K562 (cell line): Measurements from ENCODE around the gene CHSY1. TPM values are rescaled to one million over a fixed set of nuclear protein-coding genes. Genes with fewer than 3 reads are reported as not detected.
A peak's percentile ranks its signal among the peaks of the same experiment; 100 is the strongest.

ENCODE experiments used
- ATAC-seq: fragments of 200-7000 bp; cut with Tn5 transposase; 3 replicates; pipeline ENCODE4 v1.9.1; 2020; ENCODE audit warnings: moderate library complexity
- BruUV-seq: library from RNA; stranded (reverse); fragments of 400-500 nt; replicated peaks from 2 replicates; lab custom pipeline; 2021; lab: Mats Ljungman, UMichigan
- CTCF ChIA-PET: fragments of 300-600 bp; formaldehyde crosslinking; extraction: SDS; loops from one replicate; lab custom pipeline; 2021; ENCODE audit warnings: low intra/inter-chr PET ratio; lab: Yijun Ruan, JAX
- POLR2A ChIA-PET: fragments of 300-600, 350-650 bp; sonication (Branson Sonifier 250); formaldehyde crosslinking; extraction: SDS; loops from one replicate; lab custom pipeline; 2021; ENCODE audit warnings: antibody characterized with exemption, inconsistent platforms; lab: Yijun Ruan, JAX
- DNase-seq, 4 experiments: peaks; one replicate each; pipeline versions ENCODE4 v3.0.0 to v3.0.0-alpha.2; 2011 to 2018; ENCODE audit warnings: low spot score in 3 of 4, mixed read lengths in 3 of 4; ENCODE audit errors: extremely low read depth in 1 of 4
- FAIRE-seq: peaks from 2 replicates; lab custom pipeline; 2011; peaks lifted over from hg19 to GRCh38; lab: Jason Lieb, UNC
- H2AFZ ChIP-seq: 2 replicates; pipeline ENCODE4 v1.6.0; 2011; ENCODE audit warnings: low read depth, low read length, control low read depth, inconsistent platforms
- H3K27ac ChIP-seq: fragments of 200-600 bp; 3 replicates; pipeline ENCODE4 v1.8.0; 2011; ENCODE audit warnings: low read depth, mild to moderate bottlenecking, control low read depth, inconsistent platforms, low read length, moderate library complexity, mixed read lengths; ENCODE audit errors: extremely low read depth
- H3K27me3 ChIP-seq, 2 experiments: fragments of 300-600 bp in 1 of 2; 2 replicates in 1 of 2; 3 replicates in 1 of 2; pipeline versions ENCODE4 v1.6.0 to v1.8.0; 2011; ENCODE audit warnings: inconsistent platforms in 2 of 2, low read length in 2 of 2, mild to moderate bottlenecking in 1 of 2, mixed read lengths in 1 of 2, moderate library complexity in 1 of 2; ENCODE audit not compliant: control insufficient read depth in 2 of 2, insufficient read depth in 2 of 2
- H3K36me3 ChIP-seq: fragments of 300-600 bp; 3 replicates; pipeline ENCODE4 v1.8.0; 2011; ENCODE audit warnings: mild to moderate bottlenecking, low read length, inconsistent platforms; ENCODE audit not compliant: control insufficient read depth, insufficient read depth
- H3K4me1 ChIP-seq, 2 experiments: fragments of 200-600 bp in 1 of 2; replicated peaks in 1 of 2; 2 replicates in 1 of 2; 3 replicates in 1 of 2; pipeline versions ENCODE4 v1.5.1 to v1.8.0; 2011; ENCODE audit warnings: inconsistent platforms in 2 of 2, low read length in 2 of 2, mild to moderate bottlenecking in 1 of 2, mixed read lengths in 1 of 2, moderate library complexity in 1 of 2; ENCODE audit not compliant: control insufficient read depth in 2 of 2, insufficient read depth in 2 of 2
- H3K4me2 ChIP-seq: 2 replicates; pipeline ENCODE4 v1.6.1; 2011; ENCODE audit warnings: low read length, control low read depth, inconsistent platforms, mixed read lengths; ENCODE audit not compliant: insufficient read depth
- H3K4me3 ChIP-seq: fragments of 200-600 bp; sonication (generic), shearing (Covaris generic); 2 replicates; pipeline ENCODE4 v1.5.1; 2016; ENCODE audit warnings: control low read depth, inconsistent platforms
- H3K79me2 ChIP-seq: fragments of 200-600 bp; 3 replicates; pipeline ENCODE4 v1.8.0; 2011; ENCODE audit warnings: low read length, inconsistent platforms; ENCODE audit not compliant: control insufficient read depth, insufficient read depth
- H3K9ac ChIP-seq, 2 experiments: 2 replicates each; pipeline versions ENCODE4 v1.6.0 to v1.6.1; 2011; ENCODE audit warnings: low read depth in 2 of 2, low read length in 2 of 2, control low read depth in 1 of 2, inconsistent platforms in 1 of 2, mild to moderate bottlenecking in 1 of 2, mixed read lengths in 1 of 2; ENCODE audit not compliant: insufficient read depth in 1 of 2
- H3K9me1 ChIP-seq: one replicate; pipeline ENCODE4 v1.6.0; 2011; ENCODE audit warnings: inconsistent platforms, mild to moderate bottlenecking, low read length, moderate library complexity; ENCODE audit not compliant: control insufficient read depth, insufficient read depth
- H3K9me3 ChIP-seq: replicated peaks from 2 replicates; pipeline ENCODE4 v1.5.1; 2011; ENCODE audit warnings: low read depth, low read length, inconsistent platforms; ENCODE audit not compliant: control insufficient read depth, insufficient read depth
- H4K20me1 ChIP-seq: replicated peaks from 2 replicates; pipeline ENCODE4 v1.6.1; 2011; ENCODE audit warnings: low read length, inconsistent platforms, mixed read lengths; ENCODE audit not compliant: control insufficient read depth, insufficient read depth
- CHD1 ChIP-seq: fragments of 200-600 bp; sonication (generic); IDR thresholded peaks from one replicate; pipeline ENCODE4 v1.6.1; 2012; ENCODE audit warnings: mild to moderate bottlenecking, moderate library complexity, low read length, inconsistent platforms
- ERF ChIP-seq: fragments of 450-650 bp; formaldehyde crosslinking; IDR thresholded peaks from 2 replicates; pipeline ENCODE4 v1.4.0; 2020; ENCODE audit warnings: mild to moderate bottlenecking, mixed read lengths
- FOXA3 ChIP-seq, 2 experiments: fragments of 450-650 bp in 1 of 2; sonication (generic) in 1 of 2; formaldehyde crosslinking; IDR thresholded peaks in 1 of 2; conservative IDR thresholded peaks in 1 of 2; 2 replicates each; pipeline versions ENCODE4 v1.4.0 to v1.8.0; 2020 to 2022; ENCODE audit warnings: mild to moderate bottlenecking in 2 of 2, missing genetic modification reagents in 1 of 2
- MCM5 ChIP-seq: fragments of 450-650 bp; IDR thresholded peaks from 2 replicates; pipeline ENCODE4 v1.6.1; 2016; ENCODE audit warnings: low read depth
- NCOA1 ChIP-seq: fragments of 450-650 bp; IDR thresholded peaks from 2 replicates; pipeline ENCODE4 v1.6.1; 2016; ENCODE audit warnings: low read depth
- RBM14 ChIP-seq: fragments of 200-400 bp; formaldehyde crosslinking; IDR thresholded peaks from 2 replicates; pipeline ENCODE4 v1.6.1; 2018; ENCODE audit warnings: low read depth, mild to moderate bottlenecking, low read length, moderate library complexity, borderline replicate concordance; ENCODE audit not compliant: insufficient read depth
- SRSF3 ChIP-seq: fragments of 200-400 bp; formaldehyde crosslinking; IDR thresholded peaks from 2 replicates; pipeline ENCODE4 v1.6.1; 2016; ENCODE audit warnings: mild to moderate bottlenecking, low read length, moderate library complexity; ENCODE audit not compliant: insufficient read depth
- WGBS: fragments of 100-300 bp; shearing (Covaris generic); methylation state at CpG from one replicate; pipeline ENCODE4 v1.1.6; 2016; ENCODE audit warnings: low coverage, mixed read lengths; ENCODE audit not compliant: insufficient coverage; ENCODE audit errors: missing lambda C conversion rate; 5-methylcytosine and 5-hydroxymethylcytosine counted together
- in situ Hi-C: fragments of 300-500 bp; cut with MboI; formaldehyde crosslinking; loops from 4 replicates; pipeline ENCODE4 v1.15.0; 2018; ENCODE audit warnings: inconsistent platforms, mixed read lengths
- intact Hi-C: fragments of 100-400 bp; cut with micrococcal nuclease; formaldehyde crosslinking; loops from 2 replicates; pipeline ENCODE4 v1.14.2; 2022
- polyA plus RNA-seq, 8 experiments: library from polyadenylated mRNA; depleted of rRNA in 4 of 8; stranded (reverse) in 5 of 8; unstranded in 3 of 8; fragments of >200 nt; fragmentation: Nextera tagmentation in 2 of 8; fragmentation: Illumina TruSeq in 1 of 8; extraction: Ambion mirVana in 2 of 8; extraction: Trizol in 1 of 8; gene quantifications; 2 replicates each; pipeline versions ENCODE4 v1.2.1 to v1.2.3, GENCODE V29; 2011 to 2014; ENCODE audit warnings: inconsistent platforms in 1 of 8, missing spikeins in 1 of 8
- total RNA-seq, 7 experiments: library from RNA; depleted of rRNA in 6 of 7; stranded (reverse); fragments of >200 nt in 6 of 7; fragmentation: Illumina TruSeq in 2 of 7; extraction: Trizol in 2 of 7; gene quantifications; 2 replicates each; pipeline versions ENCODE4 v1.2.1 to v1.2.3, GENCODE V29; 2011 to 2021; ENCODE audit warnings: low replicate concordance in 1 of 7
- TF ChIP-seq, protein P1 (sequence below): fragments of 250-450 bp; sonication (Bioruptor Pico); IDR thresholded peaks from 2 replicates; pipeline ENCODE4 v1.5.1; 2021; ENCODE audit warnings: mild to moderate bottlenecking

CHSY1 gene
- total and polyA plus RNA-seq, 9 of the 15 experiments (the other 6 are each of a cell fraction or from before 2014, with no cell fraction given) = 7.0 to 16.4 (median 13.4) TPM

DNA sequence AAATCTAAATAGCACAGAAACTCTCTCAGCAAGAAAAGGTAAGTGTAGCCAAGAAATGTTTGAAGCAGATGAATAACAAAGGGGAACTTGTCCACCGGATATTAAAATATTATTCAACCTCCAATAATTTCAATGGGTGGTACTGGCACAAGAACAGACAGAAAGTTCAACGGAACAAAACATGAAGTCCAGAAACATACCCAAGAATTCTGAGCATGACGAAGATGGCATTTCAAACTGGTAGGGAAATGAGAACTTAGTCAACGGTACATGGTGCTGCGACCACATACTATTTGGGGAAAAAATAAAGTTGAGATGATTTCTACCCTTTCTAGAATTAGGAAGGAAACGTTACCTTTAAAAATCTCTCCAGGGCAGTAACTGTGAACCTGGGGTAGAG is 5.5 kb downstream of the CHSY1 start (continued):
- TF ChIP-seq, protein P1, sequence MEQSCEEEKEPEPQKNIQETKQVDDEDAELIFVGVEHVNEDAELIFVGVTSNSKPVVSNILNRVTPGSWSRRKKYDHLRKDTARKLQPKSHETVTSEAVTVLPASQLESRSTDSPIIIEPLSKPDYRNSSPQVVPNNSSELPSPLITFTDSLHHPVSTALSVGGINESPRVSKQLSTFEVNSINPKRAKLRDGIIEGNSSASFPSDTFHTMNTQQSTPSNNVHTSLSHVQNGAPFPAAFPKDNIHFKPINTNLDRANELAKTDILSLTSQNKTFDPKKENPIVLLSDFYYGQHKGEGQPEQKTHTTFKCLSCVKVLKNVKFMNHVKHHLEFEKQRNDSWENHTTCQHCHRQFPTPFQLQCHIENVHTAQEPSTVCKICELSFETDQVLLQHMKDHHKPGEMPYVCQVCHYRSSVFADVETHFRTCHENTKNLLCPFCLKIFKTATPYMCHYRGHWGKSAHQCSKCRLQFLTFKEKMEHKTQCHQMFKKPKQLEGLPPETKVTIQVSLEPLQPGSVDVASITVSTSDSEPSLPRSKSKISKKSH (CRISPR knock-in tag) = no peak
- TF ChIP-seq MCM5 = no peak
- no peak for TF ChIP-seq FOXA3 (CRISPR knock-in tag; conservative IDR thresholded peaks at IDR 0.05 in 1 of 2, IDR thresholded peaks at IDR 0.05 in 1 of 2)
- TF ChIP-seq NCOA1 = no peak
- no peak for TF ChIP-seq RBM14
- TF ChIP-seq CHD1 = no peak

GRCh38 chr15:101244889-101245668 is 6.8 kb downstream of the CHSY1 start:
- Histone ChIP-seq H3K9me3 (no peaks in the 10 kb centered on the region), H4K20me1 (peaks cover 21% of the 10 kb centered on the region), H3K9me1 (no peaks in the 10 kb centered on the region), H3K9ac (0 out of 4 replicates have a peak overlapping the region, but pooled peaks of 1 of the 2 experiments have one; percentile 31), H3K36me3 (peaks cover 14% of the 10 kb centered on the region; the same call in 2 of the 3 replicates), H3K79me2 (peaks cover 84% of the 10 kb centered on the region), H3K4me2 (no peak overlapping the region), H3K27ac (no peak overlapping the region), H2AFZ (no peak overlapping the region), H3K4me1 (peaks cover 4 to 8% of the 10 kb centered on the region in 2 experiments; a peak in 4 of 5 replicates), H3K27me3 (no peaks in the 10 kb centered on the region), H3K4me3 (no peak overlapping the region)
- intact Hi-C loops (no loop called here), in situ Hi-C loops (no loop called here)
- TF ChIP-seq SRSF3 = no peak
- no peak for TF ChIP-seq ERF (CRISPR knock-in tag)
- DNase-seq = no peak
- no peak for FAIRE-seq
- ChIA-PET POLR2A (interaction anchor here (0.6 to 1.2 kb wide), 4 partner anchors 116 to 229 kb away, joined by 3 to 4 read pairs (median 3); no protein-coding TSS in a partner anchor), CTCF (no interaction called here)
- no TSS peak for BruUV-seq
- WGBS = 90% methylated on average over 14 of the region's 14 CpGs
- ATAC-seq = 0 out of 3 replicates have a peak, but pooled peaks have one; percentile 19
